ENCODE data around the gene VEZT.
"Not testable (repeated sequence)": the region's sequence is repeated elsewhere in the genome, so short reads cannot be mapped to it uniquely, and the experiment has no call there.

Gene VEZT

DNA sequence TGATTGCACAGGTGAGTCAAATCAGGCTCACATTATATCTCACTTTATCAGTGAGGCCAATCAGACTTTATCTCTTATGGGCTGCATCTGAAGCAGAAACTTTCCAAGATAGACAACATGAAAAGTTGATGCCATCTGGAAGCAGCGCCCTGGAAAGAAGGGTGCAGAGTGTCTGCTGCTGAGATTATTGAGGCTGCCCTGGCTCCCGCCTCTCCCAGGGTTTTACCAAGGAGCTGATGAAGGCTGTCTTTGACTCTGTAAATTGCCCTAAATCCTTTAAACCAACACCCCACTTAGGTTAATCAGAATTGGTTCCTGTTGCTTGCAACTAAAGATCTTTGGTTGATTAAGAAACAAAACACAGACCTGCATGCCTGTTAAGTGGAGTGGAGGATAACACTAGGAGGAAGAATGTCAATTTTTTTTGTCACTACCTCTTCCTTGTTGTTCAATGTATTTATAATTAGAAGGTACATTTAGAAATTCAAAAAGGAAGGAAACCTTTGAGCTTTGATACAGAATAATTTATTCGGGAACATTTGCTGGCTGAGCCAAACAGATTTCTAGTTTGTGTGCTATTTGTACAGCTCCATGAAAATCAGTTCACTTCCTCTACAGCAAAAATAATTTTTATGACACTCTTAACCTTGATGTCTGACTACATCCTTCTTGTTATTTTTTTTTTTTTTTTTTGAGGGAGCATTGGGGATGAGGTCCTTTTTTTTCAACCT is 104.1 kb downstream of the VEZT start:
- no peak for DNase-seq

- no peak for DNase-seq
These were observed 104.7 kb downstream of the VEZT start for GRCh38 chr12:95322326-95322725.

DNA sequence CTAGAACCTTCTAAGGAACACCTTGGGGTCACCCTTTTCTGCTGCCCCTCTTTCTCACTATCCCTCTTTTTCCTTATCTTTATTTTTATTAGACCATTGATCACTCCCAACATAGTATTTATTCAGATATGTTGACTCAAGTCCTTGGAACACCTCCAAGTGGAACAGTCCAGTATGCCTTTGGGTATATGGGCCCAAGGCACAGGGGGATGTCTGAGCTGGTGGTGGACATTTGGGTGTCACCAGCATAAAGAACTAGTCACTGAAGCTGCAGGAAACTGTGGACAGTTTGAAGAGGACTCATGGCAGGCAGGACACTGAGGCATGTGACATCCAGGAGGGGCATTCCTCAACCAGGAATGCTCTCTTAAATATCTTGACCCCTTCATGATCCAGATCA is 105.6 kb downstream of the VEZT start:
- no peak for DNase-seq

DNA sequence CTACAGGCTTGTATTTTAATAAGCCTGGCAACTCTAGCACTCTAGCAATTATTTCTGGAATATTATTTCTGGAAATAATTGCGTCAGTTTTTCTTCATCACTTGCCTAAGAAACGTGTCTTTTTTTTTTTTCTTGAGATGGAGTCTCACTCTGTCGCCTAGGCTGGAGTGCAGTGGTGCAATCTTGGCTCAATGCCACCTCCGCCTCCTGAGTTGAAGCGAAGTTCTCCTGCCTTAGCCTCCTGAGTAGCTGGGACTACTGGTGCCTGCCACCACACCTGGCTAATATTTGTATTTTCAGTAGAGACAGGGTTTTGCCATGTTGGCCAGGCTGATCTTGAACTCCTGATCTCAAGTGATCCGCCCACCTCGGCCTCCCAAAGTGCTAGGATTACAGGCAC is 106.6 kb downstream of the VEZT start:
- not testable (repeated sequence) for DNase-seq

GRCh38 chr12:95325501-95325900 is 107.9 kb downstream of the VEZT start:
- no peak for DNase-seq

- DNase-seq = no peak
These were observed 108.8 kb downstream of the VEZT start for GRCh38 chr12:95326445-95326844.

GRCh38 chr12:95326855-95327254 is 109.2 kb downstream of the VEZT start:
- DNase-seq = no peak

DNA sequence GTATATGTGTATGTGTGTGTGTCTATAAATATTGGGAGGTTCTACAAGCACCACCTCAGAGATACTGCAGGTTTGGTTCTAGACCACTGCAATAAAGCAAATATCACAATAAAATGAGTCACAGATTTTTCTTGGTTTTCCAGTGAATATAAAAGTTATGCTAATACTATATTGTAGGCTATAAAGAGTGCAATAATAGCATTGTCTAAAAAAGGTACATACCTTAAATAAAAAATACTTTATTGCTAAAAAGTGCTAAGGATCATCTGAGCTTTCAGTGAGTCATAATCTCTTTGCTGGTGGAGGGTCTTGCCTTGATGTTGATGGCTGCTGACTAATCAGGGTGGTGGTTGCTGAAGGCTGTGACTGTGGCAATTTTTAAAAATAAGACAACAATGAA is 111.1 kb downstream of the VEZT start:
- DNase-seq = no peak

DNA sequence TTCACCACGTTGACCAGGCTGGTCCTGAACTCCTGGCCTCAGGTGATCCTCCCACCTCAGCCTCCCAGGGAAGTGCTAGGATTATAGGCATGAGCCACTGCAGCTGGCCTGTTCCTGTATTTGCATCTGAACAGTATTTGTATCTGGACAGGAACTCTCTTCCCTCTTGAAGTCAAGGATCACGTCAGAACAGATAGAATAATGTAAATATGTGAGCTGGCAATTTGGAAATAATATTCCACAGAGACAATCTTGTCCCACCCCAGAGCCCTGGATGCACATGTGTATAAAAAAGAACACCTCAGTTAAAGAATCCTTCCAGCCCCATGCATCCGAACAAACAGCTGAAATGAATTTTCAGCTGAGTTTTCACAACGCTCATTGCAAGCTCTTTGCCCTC is 118.3 kb downstream of the VEZT start:
- no peak for DNase-seq

- DNase-seq = no peak
These were observed 118.9 kb downstream of the VEZT start for GRCh38 chr12:95336387-95337067.

DNA sequence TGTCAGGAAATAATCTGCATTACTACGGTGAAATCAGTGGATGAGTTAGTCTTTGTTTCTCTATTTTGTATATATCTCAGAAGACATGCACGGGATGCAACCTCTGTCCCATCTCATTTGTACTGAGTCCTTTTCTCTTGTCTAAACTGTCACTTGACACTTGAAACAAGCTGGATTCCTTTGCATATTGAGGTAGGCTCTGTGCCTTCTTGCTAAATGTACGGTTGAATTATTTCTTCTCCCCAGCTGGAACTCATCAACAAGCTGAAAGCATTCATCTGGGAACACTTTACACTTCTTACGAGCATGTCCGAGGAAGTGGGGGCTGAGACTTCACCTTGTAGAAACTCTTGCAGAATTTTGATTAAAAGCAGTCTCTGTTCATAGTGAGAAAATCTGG is 119.5 kb downstream of the VEZT start:
- no peak for DNase-seq

DNA sequence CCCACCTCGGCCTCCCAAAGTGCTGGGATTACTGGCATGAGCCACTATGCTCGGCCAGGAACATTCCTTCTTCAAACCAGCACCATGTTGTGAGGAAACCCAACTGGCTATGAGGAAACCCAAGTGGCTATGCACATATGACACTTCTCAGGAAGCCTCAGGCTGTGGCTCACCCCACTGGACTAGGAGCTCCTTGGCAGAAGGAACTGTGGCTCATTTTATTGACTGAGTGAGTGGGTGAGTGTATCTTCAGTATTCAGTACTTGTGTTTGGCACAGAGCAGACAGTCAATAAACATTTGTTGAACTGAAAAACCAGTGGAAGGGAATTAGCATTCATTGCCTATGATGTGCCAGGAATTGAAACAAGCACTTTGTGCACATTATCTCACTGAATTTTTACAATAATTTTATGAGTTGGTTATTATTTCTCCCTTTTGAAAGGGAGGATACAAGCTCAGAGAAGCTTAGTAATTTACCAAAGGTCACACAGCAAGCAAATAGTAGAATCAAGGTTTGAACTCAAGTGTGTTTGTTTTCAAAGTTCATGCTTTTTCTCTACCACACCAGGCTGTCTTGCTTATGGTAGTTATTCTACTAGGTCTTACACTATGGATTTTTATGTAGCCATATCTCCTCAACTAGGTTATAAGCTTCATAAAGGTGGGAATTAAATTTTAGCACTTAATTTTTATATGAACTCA is 121.6 kb downstream of the VEZT start:
- DNase-seq = no peak

DNA sequence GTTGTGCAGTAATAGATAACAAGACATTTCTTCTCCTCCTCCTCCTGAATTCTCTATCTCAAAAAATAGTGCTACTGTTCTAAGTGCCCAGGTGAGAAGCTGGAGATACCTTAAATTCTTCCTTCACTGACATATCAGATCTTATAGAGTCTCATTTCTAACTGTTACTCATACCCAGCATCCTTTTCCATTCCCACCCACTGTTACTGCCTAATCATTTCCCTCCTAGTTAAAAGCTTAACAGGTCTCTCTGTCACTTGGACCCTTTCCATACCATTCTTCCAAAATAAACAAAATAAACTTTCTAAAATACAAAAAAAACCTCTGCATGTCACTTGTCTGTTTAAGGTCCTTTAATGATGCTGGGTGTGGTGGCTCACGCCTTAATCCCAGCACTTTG is 124.4 kb downstream of the VEZT start:
- DNase-seq = no peak

DNA sequence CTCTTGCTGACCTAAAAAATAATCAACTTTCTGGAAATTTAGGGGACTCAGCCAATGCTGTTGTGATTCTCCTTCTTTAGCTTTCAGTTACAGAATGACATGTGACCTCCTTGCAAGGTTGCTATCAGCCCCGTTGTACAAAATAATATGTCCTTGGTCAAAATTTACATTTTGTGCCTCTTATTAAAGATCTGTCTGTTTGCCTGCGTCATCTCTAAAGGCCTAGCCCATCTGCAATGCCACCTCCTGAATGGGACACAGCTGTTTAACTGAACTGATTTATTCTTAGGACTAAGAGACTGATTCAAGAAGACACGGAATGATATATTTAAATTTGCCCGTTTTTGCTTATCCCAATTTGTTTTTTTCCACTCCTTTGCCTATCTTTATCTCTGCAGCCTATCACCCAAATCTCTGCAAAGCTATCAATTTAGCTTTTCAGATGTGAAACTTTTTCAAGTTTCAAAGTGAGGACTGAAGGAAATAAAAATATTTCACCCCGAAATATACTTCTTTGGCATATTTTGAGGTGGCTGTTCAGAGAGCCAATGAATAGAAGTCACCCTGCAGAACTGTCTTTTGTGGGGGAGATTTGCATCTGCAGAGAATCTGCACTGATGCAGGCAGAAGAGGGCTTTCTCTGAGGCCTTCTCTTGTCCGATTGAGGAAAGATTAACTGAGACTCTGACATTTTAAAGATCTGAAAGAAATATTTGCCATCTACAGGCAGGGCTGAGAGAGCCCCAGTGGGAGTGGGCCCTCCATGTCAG is 126.0 kb downstream of the VEZT start:
- DNase-seq = no peak

- DNase-seq = no peak
These were observed 131.7 kb downstream of the VEZT start for GRCh38 chr12:95349291-95349690.

DNA sequence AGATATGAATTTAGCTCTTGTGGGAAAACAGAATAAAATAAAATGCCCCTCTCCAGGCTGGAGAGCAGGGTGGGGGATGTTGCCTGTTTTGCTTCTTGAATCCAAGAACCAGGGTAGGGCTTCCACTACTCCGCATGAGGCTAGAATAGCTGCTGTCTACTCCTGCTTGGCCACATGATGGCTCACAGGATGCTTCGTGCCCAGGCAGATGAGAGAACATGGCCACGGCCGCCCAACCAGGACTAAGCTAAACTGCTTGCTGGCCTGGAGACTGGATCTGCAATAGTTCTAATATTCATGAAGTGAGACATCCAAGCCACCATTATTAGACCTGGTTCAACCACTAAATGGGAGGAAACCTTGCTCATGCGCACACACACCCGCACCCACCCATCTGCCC is 134.1 kb downstream of the VEZT start:
- DNase-seq = no peak
